Measurements from ENCODE around the gene PIGU. TPM values are rescaled to one million over a fixed set of nuclear protein-coding genes. Genes with fewer than 3 reads are reported as not detected.

PIGU gene
- total RNA-seq, 1 donor from 2014 or later, result 19.8 TPM

DNA sequence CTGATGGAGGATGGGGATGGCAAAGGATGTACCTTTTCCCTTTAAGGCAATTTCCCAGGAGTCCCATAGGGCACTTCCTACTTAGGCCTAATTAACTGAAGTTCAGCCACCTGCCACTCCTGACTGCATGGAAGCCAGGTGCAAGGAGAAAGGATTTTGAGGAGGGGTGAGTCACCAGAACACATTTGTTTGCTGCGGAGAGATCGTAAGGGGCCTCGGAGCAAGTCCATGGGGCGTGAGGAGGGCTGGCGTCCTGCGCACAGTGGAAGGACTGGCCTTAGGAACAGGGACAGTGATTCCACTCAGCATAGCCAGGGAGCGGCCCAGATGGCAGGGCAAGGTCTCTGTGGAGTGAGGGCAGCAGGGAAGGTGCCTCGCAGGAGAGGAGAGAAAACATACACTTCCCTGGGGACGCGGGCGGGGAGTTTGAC, 130.1 kb downstream of the PIGU start:
- Mint-ChIP-seq H3K27ac (ENCODE audit: unreplicated experiment) (no peak overlapping the region), H3K27me3 (ENCODE audit: low read depth) (no peaks in the 10 kb centered on the region), H3K4me1 (ENCODE audit: low read depth) (no peaks in the 10 kb centered on the region), H3K9me3 (ENCODE audit: low read depth) (no peaks in the 10 kb centered on the region), H3K4me3 (ENCODE audit: unreplicated experiment) (no peak overlapping the region), H3K36me3 (ENCODE audit: low read depth) (peaks cover 7% of the 10 kb centered on the region)
- DNase-seq (ENCODE audit: low spot score), result peak; percentile 78
- TF ChIP-seq, protein P1, sequence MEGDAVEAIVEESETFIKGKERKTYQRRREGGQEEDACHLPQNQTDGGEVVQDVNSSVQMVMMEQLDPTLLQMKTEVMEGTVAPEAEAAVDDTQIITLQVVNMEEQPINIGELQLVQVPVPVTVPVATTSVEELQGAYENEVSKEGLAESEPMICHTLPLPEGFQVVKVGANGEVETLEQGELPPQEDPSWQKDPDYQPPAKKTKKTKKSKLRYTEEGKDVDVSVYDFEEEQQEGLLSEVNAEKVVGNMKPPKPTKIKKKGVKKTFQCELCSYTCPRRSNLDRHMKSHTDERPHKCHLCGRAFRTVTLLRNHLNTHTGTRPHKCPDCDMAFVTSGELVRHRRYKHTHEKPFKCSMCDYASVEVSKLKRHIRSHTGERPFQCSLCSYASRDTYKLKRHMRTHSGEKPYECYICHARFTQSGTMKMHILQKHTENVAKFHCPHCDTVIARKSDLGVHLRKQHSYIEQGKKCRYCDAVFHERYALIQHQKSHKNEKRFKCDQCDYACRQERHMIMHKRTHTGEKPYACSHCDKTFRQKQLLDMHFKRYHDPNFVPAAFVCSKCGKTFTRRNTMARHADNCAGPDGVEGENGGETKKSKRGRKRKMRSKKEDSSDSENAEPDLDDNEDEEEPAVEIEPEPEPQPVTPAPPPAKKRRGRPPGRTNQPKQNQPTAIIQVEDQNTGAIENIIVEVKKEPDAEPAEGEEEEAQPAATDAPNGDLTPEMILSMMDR (IDR thresholded peaks at IDR 0.05), result no peak

DNA sequence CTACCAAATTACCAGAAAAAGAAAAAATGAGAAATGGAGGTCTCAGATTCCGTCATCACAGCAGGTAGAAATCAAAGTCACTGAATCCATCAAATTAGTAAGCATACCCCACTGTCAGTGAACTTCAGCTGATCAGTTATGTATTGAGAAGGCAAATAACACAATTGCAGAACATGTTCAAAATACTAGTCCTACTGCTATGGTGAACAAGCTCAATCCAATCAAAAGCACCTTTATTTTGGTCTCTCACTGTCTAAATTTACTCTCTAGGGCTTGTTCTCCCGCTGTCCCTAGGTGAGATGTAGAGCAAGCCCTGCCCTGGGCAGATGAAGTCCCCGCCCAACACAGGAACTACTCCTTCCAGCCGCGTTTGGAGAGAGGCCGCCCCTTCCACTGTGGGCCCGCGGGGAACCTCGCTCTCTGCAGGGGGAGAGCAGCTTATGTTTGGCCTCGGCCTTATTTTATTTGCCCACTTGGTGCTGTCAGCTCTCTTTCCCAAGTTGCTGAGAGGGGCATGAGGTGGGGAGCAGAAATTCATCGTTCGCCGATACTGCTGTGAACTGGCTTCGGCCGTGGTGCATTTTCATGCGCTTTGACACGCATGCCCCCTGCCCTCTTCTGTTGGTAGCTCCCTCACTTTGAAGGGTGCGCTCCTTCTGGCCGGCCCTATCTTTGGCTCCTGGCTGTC, 132.6 kb downstream of the PIGU start:
- no peaks in the 10 kb centered on the region for H3K9me3 Mint-ChIP-seq (ENCODE audit: low read depth)
- H3K27me3 Mint-ChIP-seq (ENCODE audit: low read depth), result no peaks in the 10 kb centered on the region
- no peaks in the 10 kb centered on the region for H3K4me1 Mint-ChIP-seq (ENCODE audit: low read depth)
- no peak overlapping the region for H3K27ac Mint-ChIP-seq (ENCODE audit: unreplicated experiment)
- no peak overlapping the region for H3K4me3 Mint-ChIP-seq (ENCODE audit: unreplicated experiment)
- H3K36me3 Mint-ChIP-seq (ENCODE audit: low read depth), result peaks cover 24% of the 10 kb centered on the region
- DNase-seq (ENCODE audit: low spot score), result peak; percentile 78
- TF ChIP-seq, protein P1 (IDR thresholded peaks at IDR 0.05), result no peak

DNA sequence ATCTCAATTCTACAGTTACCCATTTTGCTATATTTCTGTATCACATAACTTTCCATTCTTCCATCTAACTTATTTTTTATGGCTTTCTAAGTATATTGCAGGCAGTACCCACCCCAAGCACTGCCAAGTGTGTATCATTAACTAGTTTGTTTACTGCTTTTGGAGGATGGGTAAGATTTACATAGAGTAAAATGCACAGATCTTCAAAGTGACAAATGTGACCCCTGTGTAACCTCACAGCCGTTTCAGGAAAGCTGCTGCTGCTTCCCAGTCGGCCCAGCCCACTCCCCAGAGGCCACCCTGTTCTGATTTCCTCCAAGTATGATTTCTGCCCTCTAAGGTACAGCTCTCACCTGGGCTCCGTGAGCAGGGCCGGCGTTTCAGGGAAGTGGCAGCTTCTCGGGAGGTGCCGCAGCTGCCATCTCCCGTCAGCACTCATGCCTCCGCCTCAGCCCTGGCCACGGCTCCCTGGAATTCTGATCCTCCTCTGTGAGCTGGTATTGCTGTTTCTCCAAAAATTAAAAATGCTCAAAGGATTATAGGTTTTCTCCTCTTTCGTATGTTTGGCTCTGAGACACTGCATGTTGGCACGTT, 133.3 kb downstream of the PIGU start:
- H3K27ac Mint-ChIP-seq (ENCODE audit: unreplicated experiment), result no peak overlapping the region
- TF ChIP-seq, protein P1 (IDR thresholded peaks at IDR 0.05), result no peak
- peak; percentile 77 for DNase-seq (ENCODE audit: low spot score)
- no peaks in the 10 kb centered on the region for H3K27me3 Mint-ChIP-seq (ENCODE audit: low read depth)
- H3K9me3 Mint-ChIP-seq (ENCODE audit: low read depth), result no peaks in the 10 kb centered on the region
- H3K36me3 Mint-ChIP-seq (ENCODE audit: low read depth), result peaks cover 31% of the 10 kb centered on the region
- no peak overlapping the region for H3K4me3 Mint-ChIP-seq (ENCODE audit: unreplicated experiment)
- H3K4me1 Mint-ChIP-seq (ENCODE audit: low read depth), result no peaks in the 10 kb centered on the region

DNA sequence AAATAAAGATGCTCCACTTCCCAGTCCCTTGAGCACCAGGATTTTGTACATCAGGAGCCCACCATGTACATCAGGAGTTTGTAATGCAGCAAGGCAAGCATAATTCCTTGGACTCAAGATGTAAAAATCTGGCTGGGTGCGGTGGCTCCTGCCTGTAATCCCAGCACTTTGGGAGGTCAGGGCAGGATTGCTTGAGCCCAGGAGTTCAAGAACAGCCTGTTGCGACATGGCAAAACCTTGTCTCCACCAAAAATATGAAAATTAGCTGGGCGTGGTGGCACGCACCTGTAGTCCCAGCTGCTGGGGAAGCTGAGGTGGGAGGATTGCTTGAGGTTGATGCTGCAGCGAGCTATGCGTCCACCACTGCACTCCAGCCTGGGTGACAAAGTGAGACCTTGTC, 134.5 kb downstream of the PIGU start:
- no peaks in the 10 kb centered on the region for H3K9me3 Mint-ChIP-seq (ENCODE audit: low read depth)
- H3K4me3 Mint-ChIP-seq (ENCODE audit: unreplicated experiment), result no peak overlapping the region
- no peaks in the 10 kb centered on the region for H3K4me1 Mint-ChIP-seq (ENCODE audit: low read depth)
- DNase-seq (ENCODE audit: low spot score), result peak; percentile 15
- H3K27me3 Mint-ChIP-seq (ENCODE audit: low read depth), result no peaks in the 10 kb centered on the region
- TF ChIP-seq, protein P1 (IDR thresholded peaks at IDR 0.05), result no peak
- peaks cover 33% of the 10 kb centered on the region for H3K36me3 Mint-ChIP-seq (ENCODE audit: low read depth)
- H3K27ac Mint-ChIP-seq (ENCODE audit: unreplicated experiment), result no peak overlapping the region

DNA sequence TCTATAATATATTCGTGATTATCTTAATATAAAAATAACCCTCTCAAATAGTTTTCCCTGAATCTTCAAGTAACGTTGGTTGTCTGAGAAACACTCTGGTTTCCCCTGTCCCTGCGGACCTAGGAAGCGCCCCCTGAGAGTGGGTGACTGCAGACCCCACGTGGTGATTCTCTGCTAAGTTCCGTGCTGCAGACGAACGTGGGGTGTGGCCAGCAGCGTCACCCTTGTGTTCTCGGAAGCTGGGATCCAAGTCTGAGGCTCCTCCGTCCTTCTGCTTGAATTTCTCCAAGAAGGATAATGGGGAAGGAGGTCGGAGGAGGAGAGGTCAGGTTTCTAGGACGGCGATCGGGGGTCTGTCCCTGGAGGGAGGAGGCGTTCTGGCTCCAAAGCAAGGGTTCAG, 135.0 kb downstream of the PIGU start:
- H3K4me3 Mint-ChIP-seq (ENCODE audit: unreplicated experiment), result no peak overlapping the region
- peak; percentile 28 for DNase-seq (ENCODE audit: low spot score)
- H3K9me3 Mint-ChIP-seq (ENCODE audit: low read depth), result no peaks in the 10 kb centered on the region
- H3K36me3 Mint-ChIP-seq (ENCODE audit: low read depth), result peaks cover 38% of the 10 kb centered on the region
- H3K27ac Mint-ChIP-seq (ENCODE audit: unreplicated experiment), result no peak overlapping the region
- no peaks in the 10 kb centered on the region for H3K4me1 Mint-ChIP-seq (ENCODE audit: low read depth)
- H3K27me3 Mint-ChIP-seq (ENCODE audit: low read depth), result no peaks in the 10 kb centered on the region
- TF ChIP-seq, protein P1 (IDR thresholded peaks at IDR 0.05), result no peak
